GM12878 (cell line): Measurements from ENCODE around the gene TPST1. TPM values are rescaled to one million over a fixed set of nuclear protein-coding genes. Genes with fewer than 3 reads are reported as not detected.

Source experiments
- ATAC-seq: fragments of 200-7000 bp; cut with Tn5 transposase; 3 replicates; pipeline ENCODE4 v1.9.1; 2020; ENCODE audit warnings: mild to moderate bottlenecking, moderate library complexity
- BruUV-seq: library from RNA; stranded (reverse); fragments of 400-500 nt; replicated peaks from 2 replicates; lab custom pipeline; 2021; lab: Mats Ljungman, UMichigan
- CTCF ChIA-PET: fragments of 300-600 bp; sonication (Branson Sonifier 250); formaldehyde crosslinking; extraction: SDS; loops from one replicate; lab custom pipeline; 2021; ENCODE audit warnings: inconsistent platforms; lab: Yijun Ruan, JAX
- POLR2A ChIA-PET: fragments of 350-600 bp; formaldehyde crosslinking; extraction: SDS; loops from one replicate; lab custom pipeline; 2021; ENCODE audit warnings: inconsistent platforms; lab: Charles Lee
- RAD21 ChIA-PET: fragments of 300-600 bp; sonication (Branson Sonifier 250); formaldehyde crosslinking; loops from one replicate; lab custom pipeline; 2023; ENCODE audit warnings: antibody characterized with exemption; ENCODE audit not compliant: unreplicated experiment; lab: Charles Lee
- SMC1A ChIA-PET: fragments of 300-600 bp; sonication (Branson Sonifier 250); formaldehyde crosslinking; loops from one replicate; lab custom pipeline; 2023; ENCODE audit not compliant: unreplicated experiment, uncharacterized antibody; lab: Charles Lee
- DNase-seq: peaks from one replicate; pipeline ENCODE4 v3.0.0-alpha.2; 2011; ENCODE audit warnings: low read depth, low spot score
- FAIRE-seq: peaks from 3 replicates; lab custom pipeline; 2011; peaks lifted over from hg19 to GRCh38; lab: Jason Lieb, UNC
- H2AFZ ChIP-seq: 2 replicates; pipeline ENCODE4 v1.6.0; 2011; ENCODE audit warnings: low read depth, low read length, control low read depth; ENCODE audit not compliant: control insufficient read depth
- H3K27ac ChIP-seq: 2 replicates; pipeline ENCODE4 v1.5.1; 2011; ENCODE audit warnings: control low read depth; ENCODE audit not compliant: control insufficient read depth, insufficient read depth
- H3K27me3 ChIP-seq, 2 experiments: replicated peaks in 1 of 2; 2 replicates each; pipeline versions ENCODE4 v1.6.0 to v1.6.1; 2011; ENCODE audit warnings: low read length in 1 of 2; ENCODE audit not compliant: control insufficient read depth in 2 of 2, insufficient read depth in 2 of 2
- H3K36me3 ChIP-seq, 2 experiments: 2 replicates each; pipeline ENCODE4 v1.5.1; 2011; ENCODE audit warnings: low read length in 1 of 2; ENCODE audit not compliant: control insufficient read depth in 2 of 2, insufficient read depth in 2 of 2
- H3K4me1 ChIP-seq: 2 replicates; pipeline ENCODE4 v1.6.1; 2011; ENCODE audit warnings: mild to moderate bottlenecking, low read length, moderate library complexity, mixed read lengths; ENCODE audit not compliant: control insufficient read depth, insufficient read depth
- H3K4me2 ChIP-seq: 2 replicates; pipeline ENCODE4 v1.6.0; 2011; ENCODE audit warnings: control low read depth; ENCODE audit not compliant: control insufficient read depth, insufficient read depth
- H3K4me3 ChIP-seq: fragments of 200-600 bp; sonication (generic); 2 replicates; pipeline ENCODE4 v1.5.1; 2016
- H3K79me2 ChIP-seq: 2 replicates; pipeline ENCODE4 v1.6.0; 2011; ENCODE audit warnings: low read length; ENCODE audit not compliant: control insufficient read depth, insufficient read depth
- H3K9ac ChIP-seq: 2 replicates; pipeline ENCODE4 v1.8.0; 2011; ENCODE audit warnings: low read length, control low read depth, mixed read lengths; ENCODE audit not compliant: control insufficient read depth, insufficient read depth
- H3K9me3 ChIP-seq: replicated peaks from 3 replicates; pipeline ENCODE4 v1.5.1; 2011; ENCODE audit warnings: mild to moderate bottlenecking, low read length; ENCODE audit not compliant: control insufficient read depth, insufficient read depth
- H4K20me1 ChIP-seq: 2 replicates; pipeline ENCODE4 v1.6.0; 2011; ENCODE audit not compliant: control insufficient read depth, insufficient read depth
- CBX3 ChIP-seq: fragments of 200-600 bp; sonication (generic); IDR thresholded peaks from 2 replicates; pipeline ENCODE4 v1.6.1; 2016; ENCODE audit warnings: low read depth, borderline replicate concordance
- CHD2 ChIP-seq: IDR thresholded peaks from 2 replicates; pipeline ENCODE4 v1.6.1; 2011; ENCODE audit warnings: low read depth, low read length, improper control_type of control experiment, borderline replicate concordance
- CHD4 ChIP-seq: fragments of 200-600 bp; sonication (generic); IDR thresholded peaks from 2 replicates; pipeline ENCODE4 v1.6.1; 2016; ENCODE audit warnings: mild to moderate bottlenecking
- CREB1 ChIP-seq: IDR thresholded peaks from 2 replicates; pipeline ENCODE4 v1.6.1; 2012; ENCODE audit warnings: low read depth, mild to moderate bottlenecking, inconsistent platforms
- FOXK2 ChIP-seq: fragments of 450-650 bp; IDR thresholded peaks from 2 replicates; pipeline ENCODE4 v1.6.1; 2017; ENCODE audit warnings: mild to moderate bottlenecking, moderate library complexity
- IRF4 ChIP-seq: IDR thresholded peaks from 2 replicates; pipeline ENCODE4 v1.6.1; 2011; ENCODE audit warnings: low read depth, low read length
- MTA3 ChIP-seq: IDR thresholded peaks from 2 replicates; pipeline ENCODE4 v1.6.1; 2012; ENCODE audit warnings: low read length, inconsistent platforms, borderline replicate concordance
- NFYA ChIP-seq: IDR thresholded peaks from 2 replicates; pipeline ENCODE4 v1.6.1; 2011; ENCODE audit warnings: low read depth, mild to moderate bottlenecking, low read length, improper control_type of control experiment, borderline replicate concordance
- NR2F1 ChIP-seq: fragments of 450-650 bp; conservative IDR thresholded peaks from 2 replicates; pipeline ENCODE4 v1.6.1; 2017; ENCODE audit warnings: mild to moderate bottlenecking
- POU2F2 ChIP-seq: IDR thresholded peaks from 3 replicates; pipeline ENCODE4 v1.6.1; 2011; ENCODE audit warnings: low read depth, mild to moderate bottlenecking, low read length, borderline replicate concordance
- RAD51 ChIP-seq: fragments of 450-650 bp; IDR thresholded peaks from 2 replicates; pipeline ENCODE4 v1.6.1; 2016; ENCODE audit warnings: moderate library complexity, mild to moderate bottlenecking, inconsistent platforms
- SIN3A ChIP-seq: IDR thresholded peaks from 2 replicates; pipeline ENCODE4 v1.6.1; 2012; ENCODE audit warnings: low read depth, low read length, improper control_type of control experiment
- SIX5 ChIP-seq: IDR thresholded peaks from 2 replicates; pipeline ENCODE4 v1.6.1; 2011; ENCODE audit warnings: mild to moderate bottlenecking, low read depth, low read length, moderate library complexity; ENCODE audit not compliant: severe bottlenecking
- SRF ChIP-seq, 2 experiments: IDR thresholded peaks; 2 replicates each; pipeline ENCODE4 v1.6.1; 2011; ENCODE audit warnings: low read depth in 2 of 2, low read length in 2 of 2, mild to moderate bottlenecking in 1 of 2, moderate library complexity in 1 of 2
- ZNF207 ChIP-seq: fragments of 450-650 bp; IDR thresholded peaks from 2 replicates; pipeline ENCODE4 v1.6.1; 2014; ENCODE audit warnings: antibody characterized with exemption, mild to moderate bottlenecking, borderline replicate concordance
- WGBS: methylation state at CpG from one replicate; pipeline ENCODE4 v1.1.6; 2016; ENCODE audit warnings: low lambda C conversion rate; ENCODE audit not compliant: insufficient replicate concordance, insufficient coverage; ENCODE audit errors: missing lambda C conversion rate; 5-methylcytosine and 5-hydroxymethylcytosine counted together
- in situ Hi-C: fragments of 300-500 bp; cut with MboI; formaldehyde crosslinking; loops from 9 replicates; pipeline ENCODE4 v1.14.3; 2018; ENCODE audit warnings: mixed read lengths
- intact Hi-C: fragments of 100-400 bp; cut with micrococcal nuclease; formaldehyde crosslinking; loops from one replicate; pipeline ENCODE4 v1.14.2; 2022; ENCODE audit not compliant: unreplicated experiment
- polyA plus RNA-seq, 11 experiments: library from polyadenylated mRNA; depleted of rRNA in 4 of 11; unstranded in 6 of 11; stranded (reverse) in 5 of 11; fragments of >200 nt; fragmentation: Nextera tagmentation in 4 of 11; fragmentation: Illumina TruSeq in 1 of 11; extraction: Ambion mirVana in 4 of 11; extraction: Trizol in 1 of 11; gene quantifications; 1 replicate in 1 of 11; 2 replicates in 10 of 11; pipeline versions ENCODE4 v1.2.1 to v1.2.3, GENCODE V29; 2011 to 2016; ENCODE audit warnings: inconsistent platforms in 2 of 11, missing spikeins in 2 of 11, low read depth in 1 of 11
- total RNA-seq, 4 experiments: library from RNA; depleted of rRNA in 3 of 4; stranded (reverse); fragments of >200 nt in 3 of 4; fragmentation: Illumina TruSeq in 1 of 4; extraction: Trizol in 1 of 4; gene quantifications; 2 replicates each; pipeline versions ENCODE4 v1.2.1 to v1.2.3, GENCODE V29; 2013 to 2021

Gene TPST1
- total and polyA plus RNA-seq, 10 of the 15 experiments (the other 5 are each of a cell fraction or from before 2014, with no cell fraction given): 1.1 to 10.6 (median 7.5) TPM

DNA sequence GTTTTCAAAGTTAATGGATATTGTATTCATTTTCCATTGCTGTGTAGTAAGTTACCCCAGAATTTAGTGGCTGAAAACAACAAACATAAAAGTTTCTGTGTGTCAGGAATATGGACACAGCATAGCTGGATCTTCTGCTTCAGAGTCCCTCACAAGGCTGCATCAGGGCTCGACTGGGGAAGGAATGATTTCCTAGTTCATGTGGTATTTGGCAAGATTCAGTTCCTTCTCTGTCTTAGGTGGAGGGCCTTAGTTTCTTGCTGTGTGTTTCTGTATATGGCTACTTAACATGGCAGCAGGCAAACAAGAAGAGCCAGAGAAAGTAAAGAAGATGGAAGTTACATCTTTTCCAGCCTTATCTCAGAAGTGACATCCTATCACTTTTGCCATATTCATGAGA lies 51.1 kb downstream of the TPST1 start:
- ChIA-PET SMC1A (no interaction called here), POLR2A (interaction anchor here (0.8 kb wide), 1 partner anchor 108 kb away, joined by 3 read pairs; no protein-coding TSS in a partner anchor), CTCF (no interaction called here), RAD21 (no interaction called here)
- Histone ChIP-seq H2AFZ (no peak overlapping the region), H4K20me1 (no peaks in the 10 kb centered on the region), H3K4me3 (no peak overlapping the region), H3K36me3 (no peaks in the 10 kb centered on the region), H3K9me3 (no peaks in the 10 kb centered on the region), H3K4me1 (no peaks in the 10 kb centered on the region), H3K27ac (no peak overlapping the region), H3K79me2 (no peaks in the 10 kb centered on the region), H3K27me3 (no peaks in the 10 kb centered on the region), H3K4me2 (no peak overlapping the region), H3K9ac (no peak overlapping the region)
- ATAC-seq (no peak), FAIRE-seq (no peak), DNase-seq (no peak)
- in situ Hi-C loops (no loop called here), intact Hi-C loops (no loop called here)
- WGBS: 0% methylated on average over 1 of the region's 1 CpG
- no TSS peak for BruUV-seq
- no peak for TF ChIP-seq FOXK2
- TF ChIP-seq CREB1: no peak
- TF ChIP-seq NFYA: no peak
- TF ChIP-seq NR2F1: no peak
- TF ChIP-seq CHD2: no peak

DNA sequence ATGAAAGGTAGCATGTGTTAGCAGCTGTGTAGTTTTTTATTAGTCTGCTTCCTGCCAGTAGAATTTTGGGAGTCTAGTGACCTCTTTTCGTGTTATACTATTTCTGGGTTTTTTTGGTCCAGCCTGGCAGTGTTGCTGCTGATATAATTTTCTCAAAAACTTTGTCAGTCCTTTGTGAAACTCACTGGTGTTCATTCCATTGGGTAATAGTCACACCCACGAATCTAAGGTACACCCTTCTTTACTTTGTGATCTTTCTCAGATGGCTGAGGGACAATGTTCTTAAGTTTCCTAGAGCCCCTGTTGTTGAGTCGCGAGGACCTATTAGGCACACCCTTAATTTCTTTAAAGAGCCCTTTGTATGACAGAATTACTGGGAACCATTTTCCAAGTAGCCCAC lies 52.3 kb downstream of the TPST1 start:
- no peaks in the 10 kb centered on the region for H3K79me2 ChIP-seq
- ATAC-seq (no peak), FAIRE-seq (no peak), DNase-seq (no peak)
- WGBS: 64% methylated on average over 4 of the region's 4 CpGs
- no peak overlapping the region for H3K27ac ChIP-seq
- no peak overlapping the region for H3K4me3 ChIP-seq
- BruUV-seq: no TSS peak
- RAD21 ChIA-PET: no interaction called here
- no peaks in the 10 kb centered on the region for H3K9me3 ChIP-seq
- H2AFZ ChIP-seq: no peak overlapping the region
- no peaks in the 10 kb centered on the region for H3K27me3 ChIP-seq
- SMC1A ChIA-PET: interaction anchor here (0.8 to 1.9 kb wide), 3 partner anchors 10 to 147 kb away, joined by 3 to 15 read pairs (median 4); no protein-coding TSS in a partner anchor
- H3K4me1 ChIP-seq: no peaks in the 10 kb centered on the region
- no peak overlapping the region for H3K4me2 ChIP-seq
- intact Hi-C loops: no loop called here
- in situ Hi-C loops: no loop called here
- POLR2A ChIA-PET: no interaction called here
- H3K36me3 ChIP-seq: no peaks in the 10 kb centered on the region
- CTCF ChIA-PET: interaction anchor here (1.4 kb wide), 1 partner anchor 47 kb away, joined by 3 read pairs; no protein-coding TSS in a partner anchor
- no peaks in the 10 kb centered on the region for H4K20me1 ChIP-seq
- TF ChIP-seq RAD51 (no peak), MTA3 (no peak), IRF4 (no peak), ZNF207 (no peak), CHD2 (no peak), SIN3A (no peak), FOXK2 (no peak), SRF (IDR thresholded peaks at IDR 0.05; ENCODE audit: low read depth in 2 of 2, low read length in 2 of 2) (no peak), CHD4 (no peak), CBX3 (no peak), SIX5 (no peak), POU2F2 (no peak)
- H3K9ac ChIP-seq: no peak overlapping the region
